ENCODE measurements around the gene MTX1.
A peak's percentile ranks its signal among the peaks of the same experiment; 100 is the strongest.
"Not testable (repeated sequence)": the region's sequence is repeated elsewhere in the genome, so short reads cannot be mapped to it uniquely, and the experiment has no call there.

MTX1 gene, protein sequence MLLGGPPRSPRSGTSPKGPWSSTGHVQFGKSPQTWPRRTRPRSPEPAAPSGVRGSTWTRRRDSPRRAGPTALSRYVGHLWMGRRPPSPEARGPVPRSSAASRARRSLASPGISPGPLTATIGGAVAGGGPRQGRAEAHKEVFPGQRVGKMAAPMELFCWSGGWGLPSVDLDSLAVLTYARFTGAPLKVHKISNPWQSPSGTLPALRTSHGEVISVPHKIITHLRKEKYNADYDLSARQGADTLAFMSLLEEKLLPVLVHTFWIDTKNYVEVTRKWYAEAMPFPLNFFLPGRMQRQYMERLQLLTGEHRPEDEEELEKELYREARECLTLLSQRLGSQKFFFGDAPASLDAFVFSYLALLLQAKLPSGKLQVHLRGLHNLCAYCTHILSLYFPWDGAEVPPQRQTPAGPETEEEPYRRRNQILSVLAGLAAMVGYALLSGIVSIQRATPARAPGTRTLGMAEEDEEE

DNA sequence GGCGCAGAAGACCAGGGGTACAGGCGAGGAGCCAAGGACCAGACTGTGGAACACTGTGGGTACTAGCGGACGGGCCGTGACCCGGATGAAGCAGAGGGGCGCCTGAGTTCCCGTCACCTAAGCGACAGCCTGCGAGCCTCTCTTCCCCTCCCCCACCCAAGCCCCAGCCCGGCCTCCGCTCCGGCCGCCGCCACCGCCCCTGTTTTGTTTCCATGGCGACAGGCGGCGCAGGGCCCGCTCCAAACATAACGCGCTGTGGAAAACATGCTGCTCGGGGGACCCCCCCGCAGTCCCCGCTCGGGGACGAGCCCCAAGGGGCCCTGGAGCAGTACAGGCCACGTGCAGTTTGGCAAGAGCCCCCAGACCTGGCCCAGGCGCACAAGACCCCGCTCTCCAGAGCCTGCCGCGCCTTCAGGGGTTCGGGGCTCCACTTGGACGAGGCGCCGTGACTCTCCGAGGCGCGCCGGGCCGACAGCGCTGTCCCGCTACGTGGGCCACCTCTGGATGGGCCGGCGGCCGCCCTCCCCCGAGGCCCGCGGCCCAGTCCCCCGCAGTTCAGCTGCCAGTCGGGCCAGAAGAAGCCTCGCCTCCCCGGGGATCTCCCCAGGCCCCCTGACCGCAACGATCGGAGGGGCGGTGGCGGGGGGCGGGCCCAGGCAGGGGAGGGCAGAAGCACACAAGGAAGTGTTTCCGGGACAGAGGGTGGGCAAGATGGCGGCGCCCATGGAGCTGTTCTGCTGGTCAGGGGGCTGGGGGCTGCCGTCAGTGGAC, at the start of gene MTX1:
TSS of gene MTX1 (plus strand) at position 155 of the 771 bp plus-strand sequence. CDS start at position 265, 110 bp downstream.
- DNase-seq: peak; percentile 95

DNA sequence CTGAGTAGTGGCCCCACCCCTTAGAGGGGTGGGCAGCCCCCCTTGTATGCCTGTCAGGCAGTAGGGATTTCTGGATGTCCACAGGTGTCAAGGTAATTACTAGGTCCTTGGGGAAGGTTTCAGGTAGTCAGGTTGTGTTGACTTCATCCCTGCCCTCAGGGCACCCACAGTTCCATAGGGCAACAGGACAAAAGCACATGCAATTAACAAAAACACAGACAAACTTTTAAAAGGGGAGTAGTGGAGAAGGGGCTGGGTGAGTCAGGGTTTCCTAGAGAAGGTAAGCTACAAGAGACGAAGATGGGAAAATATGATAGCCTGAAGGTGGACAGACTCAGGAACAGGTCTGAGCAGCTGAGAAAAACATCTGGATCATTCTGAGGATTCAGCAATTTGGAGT, 49.5 kb upstream of the MTX1 start:
- no peak for DNase-seq

DNA sequence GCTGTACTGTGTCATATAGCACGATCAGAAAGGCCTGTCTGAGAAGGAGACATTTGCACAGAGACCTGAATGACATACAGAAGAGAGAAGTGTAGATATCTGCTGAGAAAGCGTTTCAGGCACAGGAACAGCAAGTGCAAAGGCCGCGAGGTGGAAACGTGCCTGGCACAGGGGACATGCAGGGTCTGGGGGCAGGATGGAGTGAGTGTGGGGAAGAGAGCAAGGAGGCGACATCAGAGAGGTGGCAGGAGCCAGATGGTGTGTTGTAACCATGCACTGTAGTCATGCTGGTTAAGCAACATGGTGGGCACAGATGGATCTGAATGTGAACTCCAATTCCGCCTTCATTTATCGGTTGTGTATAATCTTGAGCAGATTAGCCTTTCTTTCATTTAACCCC, 48.4 kb upstream of the MTX1 start:
- no peak for DNase-seq

DNA sequence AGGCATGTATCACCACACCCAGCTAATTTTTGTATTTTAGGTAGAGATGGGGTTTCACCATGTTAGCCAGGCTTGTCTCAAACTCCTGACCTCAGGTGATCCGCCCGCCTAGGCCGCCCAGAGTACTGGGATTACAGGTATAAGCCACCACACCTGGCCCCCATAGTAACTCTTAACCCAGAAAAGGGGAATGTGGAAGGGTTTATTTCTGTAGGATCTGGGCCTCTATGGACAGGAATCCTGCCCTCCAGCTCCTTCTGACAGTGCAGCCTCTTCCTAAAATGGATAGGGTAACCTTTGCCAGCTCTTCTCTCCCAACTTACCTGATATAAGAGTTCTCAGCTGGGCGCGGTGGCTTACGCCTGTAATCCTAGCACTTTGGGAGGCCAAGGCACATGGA, 45.9 kb upstream of the MTX1 start:
- not testable (repeated sequence) for DNase-seq

DNA sequence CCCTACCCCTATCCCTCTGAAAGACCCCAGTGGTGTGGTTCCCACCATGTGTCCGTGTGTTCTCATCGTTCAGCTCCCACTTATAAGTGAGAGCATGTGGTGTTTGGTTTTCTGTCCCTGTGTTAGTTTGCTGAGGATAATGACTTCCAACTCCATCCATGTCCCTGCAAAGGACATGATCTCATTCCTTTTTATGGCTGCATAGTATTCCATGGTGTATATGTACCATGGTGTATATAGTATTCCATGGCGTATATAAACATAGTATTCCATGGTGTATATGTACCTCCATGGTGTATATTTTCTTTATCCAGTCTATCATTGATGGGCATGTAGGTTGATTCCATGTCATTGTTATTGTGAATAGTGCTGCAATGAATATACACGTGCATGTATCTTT, 44.7 kb upstream of the MTX1 start:
- DNase-seq: not testable (repeated sequence)

DNA sequence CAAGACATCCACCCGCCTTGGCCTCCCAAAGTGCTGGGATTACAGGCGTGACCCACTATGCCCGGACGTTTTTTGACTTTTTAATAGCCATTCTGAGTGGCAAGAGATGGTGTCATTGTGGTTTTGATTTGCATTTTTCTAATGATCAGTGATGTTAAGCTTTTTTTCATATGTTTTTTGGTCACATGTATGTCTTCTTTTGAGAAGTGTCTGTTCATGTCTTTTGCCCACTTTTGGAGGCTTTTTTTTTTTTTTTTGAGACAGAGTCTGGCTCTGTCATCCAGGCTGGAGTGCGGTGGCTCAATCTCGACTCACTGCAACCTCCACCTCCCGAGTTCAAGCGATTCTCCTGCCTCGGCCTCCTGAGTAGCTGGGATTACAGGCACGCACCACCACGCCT, 43.9 kb upstream of the MTX1 start:
- not testable (repeated sequence) for DNase-seq

DNA sequence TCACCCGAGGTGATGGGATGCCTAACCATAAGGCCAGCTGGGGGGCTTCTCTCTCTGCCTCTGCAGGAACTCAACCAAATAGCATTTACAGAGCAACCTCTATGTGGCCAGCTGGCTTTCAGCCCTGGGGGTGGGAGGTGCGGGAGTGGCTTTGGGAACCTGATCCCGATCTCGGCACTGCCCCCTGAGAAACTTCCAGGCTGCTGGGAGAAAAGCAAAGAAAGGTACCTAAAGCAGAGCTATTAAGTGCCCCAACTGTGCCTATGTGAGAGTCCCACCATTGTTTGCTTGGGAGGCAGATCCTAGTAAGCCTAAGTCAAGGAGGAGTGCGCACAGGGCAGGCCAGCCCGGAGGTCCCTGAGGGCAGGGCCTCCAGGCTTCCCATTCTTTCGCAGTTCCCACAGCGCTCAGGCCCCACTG, 42.4 kb upstream of the MTX1 start:
- no peak for DNase-seq

DNA sequence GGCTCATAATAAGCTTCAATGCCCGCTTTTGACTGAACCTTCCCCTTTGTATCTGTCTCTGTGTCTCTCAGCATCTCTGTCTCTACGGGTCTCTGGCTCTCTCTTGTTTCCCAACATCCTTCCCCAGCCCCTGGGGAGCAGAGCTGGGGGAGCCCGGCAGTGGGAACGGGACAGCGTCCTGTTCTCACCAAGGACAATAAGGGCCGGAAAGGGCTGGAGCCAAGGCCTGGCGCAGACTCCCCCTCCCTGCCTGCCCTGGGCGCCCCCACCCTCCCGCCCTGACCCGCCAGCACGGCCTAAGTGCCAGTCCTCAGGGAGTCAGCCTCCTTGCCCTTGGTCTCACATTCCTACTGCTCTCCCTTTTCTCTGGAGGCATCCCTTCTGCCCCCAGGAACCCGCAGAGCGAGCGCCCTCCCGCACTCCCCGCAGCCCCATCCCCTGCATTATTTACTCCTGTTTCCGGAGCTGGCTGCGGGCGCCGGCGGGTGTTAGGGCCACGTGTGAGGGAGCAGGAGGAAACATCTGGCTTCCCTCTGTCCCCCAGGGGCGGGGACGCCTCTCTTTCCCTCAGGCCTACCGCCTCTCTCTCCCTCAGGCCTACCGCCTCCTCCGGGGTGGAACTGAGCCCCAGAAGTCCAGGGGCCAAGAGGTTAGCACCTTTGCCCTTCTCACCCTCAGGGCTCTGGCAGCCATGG, 41.9 kb upstream of the MTX1 start:
- DNase-seq: no peak

DNA sequence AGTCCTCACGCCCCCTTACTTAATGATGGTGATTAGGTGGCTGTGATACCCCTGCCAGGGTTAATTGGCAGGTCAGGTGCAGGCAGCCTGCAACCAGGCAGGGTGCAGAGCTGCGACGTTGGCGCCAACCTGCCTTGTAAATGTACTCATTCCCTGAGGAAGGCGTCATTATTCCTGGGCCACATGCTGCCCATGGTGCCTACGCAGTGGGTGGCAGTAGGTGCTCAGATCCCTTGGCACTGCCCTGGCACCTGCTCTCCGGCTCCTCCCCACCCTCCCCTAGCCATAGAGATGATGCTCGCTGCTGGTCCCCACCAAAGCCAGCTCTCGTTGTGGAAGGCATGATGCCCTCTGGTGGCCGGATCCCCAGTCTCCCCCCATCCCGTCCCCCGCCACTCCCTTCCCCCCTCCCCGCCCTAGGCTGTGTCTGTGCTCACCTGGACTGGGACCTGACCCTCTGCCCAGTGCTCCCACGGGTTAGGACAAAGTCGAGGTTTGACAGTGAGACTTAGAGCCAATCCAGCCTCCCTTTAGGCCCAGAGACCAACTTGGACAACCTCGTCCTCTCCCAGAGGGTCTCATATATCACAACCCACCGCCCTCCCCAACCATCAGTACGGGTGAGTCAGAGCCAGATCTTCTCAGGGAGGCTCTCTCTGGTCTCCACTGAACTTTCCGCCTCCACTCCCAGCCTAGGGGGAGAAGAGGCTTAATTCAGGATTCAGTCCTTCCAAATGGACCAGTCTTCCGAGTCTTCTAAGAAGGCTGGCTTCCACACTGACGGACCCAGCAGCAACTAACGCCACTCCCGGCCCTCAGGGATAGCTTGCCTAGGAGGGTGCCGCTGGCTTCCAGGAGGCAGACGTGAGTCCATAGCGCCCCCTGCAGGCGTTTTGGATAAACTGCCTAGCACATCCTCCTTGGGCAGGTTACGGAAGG, 41.1 kb upstream of the MTX1 start:
- DNase-seq: peak; percentile 88

DNA sequence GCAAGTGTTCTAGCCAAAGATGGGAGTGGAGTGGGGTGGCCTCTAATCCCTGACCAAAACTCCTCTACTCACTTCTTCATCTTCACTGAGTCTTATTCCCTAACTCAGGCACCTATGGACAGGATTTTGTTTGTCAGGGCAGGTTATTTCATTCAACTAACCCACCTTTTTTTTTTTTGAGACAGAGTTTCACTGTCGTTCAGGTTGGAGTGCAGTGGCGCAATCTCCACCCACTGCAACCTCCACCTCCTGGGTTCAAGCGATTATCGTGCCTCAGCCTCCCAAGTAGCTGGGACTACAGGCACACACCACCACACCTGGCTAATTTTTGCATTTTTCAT, 40.4 kb upstream of the MTX1 start:
- DNase-seq: not testable (repeated sequence)

DNA sequence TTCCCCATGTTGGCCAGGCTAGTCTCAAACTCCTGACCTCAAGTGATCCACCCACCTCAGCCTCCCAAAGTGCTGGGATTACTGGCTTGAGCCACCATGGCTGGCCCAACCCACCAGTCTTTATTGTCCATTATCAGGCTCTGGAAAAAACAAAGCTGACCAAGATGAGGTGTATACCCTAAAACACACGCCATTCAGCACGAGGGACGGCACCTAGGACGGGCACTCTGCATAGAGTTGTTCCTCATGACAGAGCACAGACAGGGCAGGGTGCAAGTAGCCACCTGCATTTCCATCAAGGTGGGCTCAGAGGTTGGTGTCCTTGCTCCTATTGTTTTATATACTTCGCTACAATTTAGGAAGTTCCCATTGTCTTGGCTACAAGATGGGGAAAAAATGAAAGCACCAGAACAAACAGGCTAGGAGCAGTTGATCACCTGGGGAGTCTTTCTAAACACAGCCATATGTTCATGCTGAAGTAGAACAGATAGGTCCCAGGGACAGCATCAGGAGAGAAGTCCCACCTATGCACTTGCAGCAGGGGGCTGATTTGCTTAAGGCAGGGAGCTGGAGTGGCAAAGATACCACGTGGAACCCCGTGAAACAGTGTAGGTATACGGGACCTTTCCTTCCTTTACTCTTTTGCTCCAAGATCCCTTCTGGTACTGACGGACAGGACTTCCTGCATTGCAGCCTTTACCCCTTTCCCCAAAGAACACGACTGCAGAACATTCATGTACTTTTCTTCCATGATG, 39.9 kb upstream of the MTX1 start:
- no peak for DNase-seq

DNA sequence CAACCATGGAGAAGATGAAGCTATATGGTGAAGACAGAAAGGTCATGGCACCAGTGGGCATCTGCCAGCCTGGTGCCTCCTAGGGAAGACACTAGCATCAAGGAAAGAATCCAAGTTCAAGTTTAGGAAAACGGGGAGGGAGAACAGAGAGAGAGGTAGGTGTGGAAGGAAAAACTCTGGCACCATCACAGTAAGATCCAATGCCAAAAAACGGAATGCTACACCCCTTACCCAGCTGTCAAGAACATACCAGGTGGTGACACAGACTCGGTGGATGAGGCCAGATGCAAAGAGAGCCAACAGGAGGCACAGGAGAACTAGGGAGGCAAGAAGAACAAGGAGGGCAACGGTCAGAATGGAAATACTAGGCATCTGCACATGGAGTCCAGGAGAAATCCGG, 39.0 kb upstream of the MTX1 start:
- no peak for DNase-seq

DNA sequence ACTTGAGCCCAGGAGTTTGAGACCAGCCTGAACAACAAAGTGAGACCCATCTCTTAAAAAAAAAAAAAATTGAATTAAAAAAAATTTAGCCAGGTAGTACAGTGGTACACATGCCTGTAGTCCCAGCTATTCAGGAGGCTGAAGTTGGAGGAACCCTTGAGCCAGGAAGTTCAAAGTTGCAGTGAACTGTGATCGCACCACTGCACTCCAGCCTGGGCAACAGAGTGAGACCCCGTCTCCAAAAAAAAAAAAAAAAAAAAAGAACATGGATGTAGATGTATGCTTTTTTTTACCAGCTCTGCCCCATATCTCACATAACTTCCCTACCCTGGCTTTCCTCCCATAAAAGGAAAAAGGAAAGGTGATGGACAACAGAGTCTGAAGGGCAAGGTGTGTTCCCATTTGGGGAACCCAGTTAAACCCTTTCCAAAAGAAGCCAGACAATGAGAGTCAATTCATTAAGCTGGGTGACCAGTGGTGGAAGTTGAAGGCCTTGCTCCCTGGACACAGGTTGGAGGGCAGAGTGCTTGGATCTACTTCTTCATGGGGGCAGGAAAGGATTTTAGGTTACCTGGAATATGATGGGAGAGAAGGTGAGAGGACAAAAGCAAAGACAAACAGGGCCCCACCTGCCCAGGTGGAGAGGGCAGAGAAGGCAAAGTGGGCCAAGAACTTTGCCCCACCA, 38.3 kb upstream of the MTX1 start:
- no peak for DNase-seq

DNA sequence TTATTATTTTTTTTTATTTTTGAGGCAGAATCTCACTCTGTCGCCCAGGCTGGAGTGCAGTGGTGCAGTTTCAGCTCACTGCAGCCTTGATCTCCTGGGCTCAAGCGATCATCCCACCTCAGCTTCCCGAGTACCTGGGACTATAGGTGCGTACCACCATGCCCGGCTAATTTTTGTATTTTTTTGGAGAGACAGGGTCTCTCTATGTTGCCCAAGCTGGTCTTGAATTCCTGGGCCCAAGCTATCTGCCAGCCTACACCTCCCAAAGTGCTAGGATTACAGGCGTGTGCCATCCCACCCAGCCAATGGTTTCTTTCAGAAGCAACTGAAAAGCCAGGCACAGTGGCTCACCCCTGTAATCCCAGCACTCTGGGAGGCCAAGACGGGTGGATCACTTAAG, 37.7 kb upstream of the MTX1 start:
- no peak for DNase-seq

DNA sequence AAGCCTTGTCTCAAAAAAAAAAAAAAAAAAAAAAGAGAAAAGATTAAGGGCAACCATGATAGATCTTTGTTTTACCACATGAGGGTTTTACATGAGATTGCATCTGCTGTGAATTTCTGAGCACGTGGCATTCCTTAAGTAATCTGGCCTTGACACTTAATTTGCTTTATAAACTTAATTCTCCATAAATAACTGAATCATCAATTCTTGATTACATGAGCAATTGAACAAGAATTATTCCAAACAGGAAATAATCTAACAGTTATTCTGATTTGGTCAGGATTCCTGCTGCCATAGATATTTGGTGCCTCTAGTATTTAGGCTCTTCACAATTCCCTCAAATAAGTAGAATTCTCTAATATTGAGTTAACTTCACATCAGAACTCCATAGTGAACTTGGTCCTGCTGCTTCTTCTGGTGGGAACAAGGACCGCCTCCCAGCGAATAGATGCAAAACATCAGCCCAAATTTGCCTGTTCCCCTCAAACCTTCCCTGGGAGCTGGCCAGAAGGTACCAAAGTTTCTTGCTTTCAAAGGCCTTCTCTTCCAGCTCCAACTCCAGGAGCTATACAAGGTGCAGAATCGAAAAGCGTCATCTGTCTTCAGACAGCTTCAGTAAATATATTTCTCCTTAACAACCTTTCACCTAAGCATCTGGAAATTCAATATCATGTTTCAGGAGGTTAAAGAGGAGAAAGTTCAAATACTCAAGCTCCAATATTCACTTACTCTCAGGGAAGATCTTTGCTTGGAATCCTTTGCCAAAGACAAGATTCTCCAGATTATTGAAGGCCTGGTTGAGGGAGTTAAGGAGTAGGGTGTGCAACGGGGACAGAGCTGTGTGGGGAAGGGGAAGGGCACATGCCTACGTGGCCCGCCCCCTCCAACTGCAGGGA, 36.4 kb upstream of the MTX1 start:
- DNase-seq: no peak

DNA sequence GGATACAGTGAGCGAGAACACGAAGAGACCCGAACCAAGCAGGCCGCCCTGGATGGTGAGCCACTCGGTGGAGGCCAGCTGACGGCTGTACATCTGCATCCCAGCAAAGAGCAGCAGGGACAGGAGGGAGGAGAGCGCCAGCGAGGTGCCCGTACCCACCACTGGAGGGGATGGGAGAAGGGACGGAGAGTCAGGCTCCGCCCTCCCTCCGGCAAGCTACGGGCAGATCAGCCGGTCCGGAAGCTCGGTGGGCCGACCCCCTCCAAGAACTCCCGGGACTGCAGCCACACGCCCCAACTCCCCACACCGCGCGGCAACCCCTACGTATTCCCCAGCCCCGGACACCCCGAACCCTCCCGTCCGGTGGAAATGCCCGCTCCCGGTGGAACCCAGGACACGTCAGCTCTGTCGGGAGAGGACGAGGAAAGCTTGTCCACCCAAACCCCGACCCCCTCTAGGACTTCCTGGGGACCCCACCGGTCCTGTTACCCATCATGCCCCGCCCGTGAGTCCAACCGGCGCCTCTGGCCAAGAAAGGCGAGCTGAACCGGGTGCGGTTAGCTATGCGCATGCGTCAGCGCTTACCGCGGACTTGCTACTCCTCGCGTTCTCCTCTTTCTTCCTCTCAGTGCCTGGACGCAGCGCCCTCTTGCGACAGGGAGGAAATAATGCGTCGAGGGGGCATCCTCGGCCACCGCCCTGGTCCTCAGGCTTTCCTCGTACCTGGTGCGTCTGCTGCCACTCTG, 35.6 kb upstream of the MTX1 start, which contains the start of gene KRTCAP2:
TSS of gene KRTCAP2 (minus strand) at position 573 of the 746 bp plus-strand sequence. CDS start at position 493, 80 bp downstream.
- DNase-seq: peak; percentile 96

DNA sequence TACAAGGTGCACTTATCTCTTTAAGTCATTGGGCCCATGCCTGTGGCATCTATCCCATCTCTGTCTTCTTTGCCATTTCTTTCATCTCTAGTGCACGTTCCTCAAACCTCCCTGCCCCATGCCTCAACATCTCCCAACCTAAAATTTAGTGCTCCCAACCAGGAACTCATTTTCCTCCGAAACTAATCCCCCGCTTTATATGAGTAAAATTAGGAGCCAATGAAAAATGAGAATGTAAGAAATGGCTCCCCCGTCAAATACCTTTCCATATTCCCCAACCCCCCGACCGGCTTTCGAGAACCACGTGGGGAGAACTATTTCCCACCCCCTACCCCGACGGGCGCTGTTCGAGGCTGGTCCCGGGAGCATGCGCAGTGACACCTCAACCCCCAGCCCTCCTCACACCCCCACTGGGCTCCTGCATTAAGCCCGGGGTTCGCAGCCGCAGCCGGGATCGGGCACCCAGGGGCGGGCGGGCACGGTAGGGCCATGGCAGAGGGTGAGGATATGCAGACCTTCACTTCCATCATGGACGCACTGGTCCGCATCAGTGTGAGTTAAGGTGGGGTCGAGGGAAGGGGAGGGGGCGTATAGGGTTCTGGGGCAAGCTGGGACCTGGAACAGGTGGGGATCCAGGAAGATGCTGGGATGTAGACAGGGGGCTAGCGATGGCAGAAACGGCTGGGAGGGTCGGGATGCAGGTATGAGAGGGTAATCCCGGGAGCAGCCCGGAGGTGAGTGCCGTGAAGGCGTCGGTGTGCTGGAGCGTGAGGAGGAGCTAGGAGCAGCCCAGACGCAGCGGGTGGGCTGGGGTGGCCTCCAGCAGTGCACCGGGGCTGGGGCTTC, 34.8 kb upstream of the MTX1 start, which contains the start of gene TRIM46:
TSS of gene TRIM46 (plus strand) at position 372 of the 846 bp plus-strand sequence. CDS start at position 490, 118 bp downstream.
- DNase-seq: peak; percentile 78
